Stomach smooth muscle (tissue), 2 donors: ENCODE results near the gene SOSTDC1.

Experiments used
- H3K27ac ChIP-seq: one replicate; pipeline ENCODE4 v1.7.0; 2013; ENCODE audit warnings: mild to moderate bottlenecking, low read length, inconsistent platforms
- H3K27me3 ChIP-seq, 2 donors: one replicate each; pipeline ENCODE4 v1.7.0; 2013; ENCODE audit warnings: low read length in 2 of 2; ENCODE audit not compliant: insufficient read depth in 2 of 2, control insufficient read depth in 1 of 2
- H3K36me3 ChIP-seq, 2 donors: one replicate each; pipeline ENCODE4 v1.7.0; 2013; ENCODE audit warnings: low read length in 2 of 2; ENCODE audit not compliant: control insufficient read depth in 2 of 2, insufficient read depth in 2 of 2
- H3K4me1 ChIP-seq: one replicate; pipeline ENCODE4 v1.7.0; 2013; ENCODE audit warnings: low read length; ENCODE audit not compliant: control insufficient read depth, insufficient read depth
- H3K4me3 ChIP-seq, 2 donors: one replicate each; pipeline ENCODE4 v1.7.0; 2013; ENCODE audit warnings: low read length in 2 of 2
- H3K9ac ChIP-seq, 2 donors: one replicate each; pipeline ENCODE4 v1.7.0; 2013; ENCODE audit warnings: low read length in 2 of 2, mild to moderate bottlenecking in 1 of 2
- H3K9me3 ChIP-seq, 2 donors: one replicate each; pipeline ENCODE4 v1.7.0; 2013; ENCODE audit warnings: low read length in 2 of 2; ENCODE audit not compliant: control insufficient read depth in 2 of 2
- donor health status: healthy.
- donor health status: Pancreatic carcinoma.

SOSTDC1 gene

DNA sequence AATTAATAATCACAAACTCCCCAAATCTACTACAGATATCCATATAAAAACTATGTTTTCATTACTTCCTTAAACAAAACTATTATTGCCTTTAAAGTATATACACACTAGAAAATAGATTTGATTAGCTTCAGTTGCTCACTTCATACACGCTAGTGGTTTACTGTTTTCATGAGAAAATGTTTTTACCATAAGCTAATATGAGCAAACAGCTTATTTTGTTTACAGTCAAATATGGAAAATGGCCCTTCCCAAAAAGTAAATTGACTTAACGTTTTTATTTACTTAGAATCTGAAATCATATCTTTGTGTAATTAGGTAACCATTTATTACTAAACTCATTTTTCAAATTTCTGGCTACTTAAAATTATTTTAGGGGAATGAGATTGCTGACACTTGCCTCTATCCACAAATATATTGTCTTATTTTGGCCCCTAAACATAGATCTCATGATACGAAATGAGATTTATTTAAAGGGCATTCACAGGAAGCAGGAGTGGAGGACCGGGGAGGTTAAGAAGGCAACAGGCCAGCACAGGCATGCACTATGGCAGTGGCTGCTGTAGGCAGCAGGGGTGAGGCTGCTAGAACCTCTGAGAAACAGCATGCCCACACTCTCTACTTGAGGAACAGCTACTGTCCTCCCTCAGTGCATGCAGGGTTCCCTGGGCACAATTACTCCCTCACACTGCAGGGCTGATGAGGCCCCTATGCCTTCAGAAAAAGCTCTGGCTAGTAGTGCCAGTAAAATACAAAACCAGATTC lies 29.6 kb upstream of the SOSTDC1 start:
- no peaks in the 10 kb centered on the region for H3K36me3 ChIP-seq
- H3K9me3 ChIP-seq = no peaks in the 10 kb centered on the region
- H3K4me3 ChIP-seq = no peak overlapping the region
- H3K4me1 ChIP-seq = no peaks in the 10 kb centered on the region
- H3K27me3 ChIP-seq = no peaks in the 10 kb centered on the region
- H3K9ac ChIP-seq = no peak overlapping the region
- H3K27ac ChIP-seq = no peak overlapping the region

DNA sequence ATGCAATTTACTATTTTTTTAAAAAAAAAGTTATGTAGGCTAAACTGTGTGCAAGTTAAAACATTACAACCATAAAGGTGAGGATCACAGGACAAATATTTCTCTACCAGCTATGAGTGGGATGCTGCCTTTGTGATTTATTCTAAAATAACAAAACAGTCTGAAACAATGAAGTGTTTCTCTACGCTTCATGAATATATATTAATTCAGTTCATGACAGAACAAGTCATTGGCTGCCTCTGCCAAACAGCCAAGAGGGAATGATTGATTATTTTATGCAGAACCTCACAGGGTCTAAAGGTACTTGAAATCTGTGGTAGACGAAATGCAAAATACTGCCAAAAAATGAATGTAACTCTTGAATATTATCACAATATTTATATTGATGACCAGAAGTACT lies 29.0 kb upstream of the SOSTDC1 start:
- no peaks in the 10 kb centered on the region for H3K27me3 ChIP-seq
- no peak overlapping the region for H3K27ac ChIP-seq
- H3K9me3 ChIP-seq = no peaks in the 10 kb centered on the region
- H3K4me3 ChIP-seq = no peak overlapping the region
- H3K9ac ChIP-seq = no peak overlapping the region
- H3K4me1 ChIP-seq = no peaks in the 10 kb centered on the region
- no peaks in the 10 kb centered on the region for H3K36me3 ChIP-seq

DNA sequence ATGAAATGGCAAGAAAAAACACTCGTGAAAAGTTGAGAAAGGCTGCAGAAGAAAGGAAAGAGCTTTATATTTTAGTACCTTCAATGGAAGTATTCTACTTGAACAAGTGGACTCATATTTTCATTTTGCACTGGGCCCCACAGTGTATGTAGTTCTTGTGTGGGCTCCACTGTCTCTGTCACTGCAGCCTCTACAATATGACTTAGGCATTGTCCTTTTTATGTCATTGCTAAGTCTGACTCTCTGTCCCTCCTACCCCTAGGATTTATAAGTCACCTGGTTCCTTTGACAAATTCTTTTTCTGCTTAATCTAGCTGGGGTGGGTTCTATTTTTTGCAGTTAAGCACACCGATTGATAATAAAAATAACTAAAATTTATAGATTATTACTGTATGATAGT lies 27.7 kb upstream of the SOSTDC1 start:
- no peak overlapping the region for H3K9ac ChIP-seq
- no peak overlapping the region for H3K4me3 ChIP-seq
- H3K9me3 ChIP-seq = no peaks in the 10 kb centered on the region
- no peak overlapping the region for H3K27ac ChIP-seq
- no peaks in the 10 kb centered on the region for H3K27me3 ChIP-seq
- H3K36me3 ChIP-seq = no peaks in the 10 kb centered on the region
- H3K4me1 ChIP-seq = no peaks in the 10 kb centered on the region

DNA sequence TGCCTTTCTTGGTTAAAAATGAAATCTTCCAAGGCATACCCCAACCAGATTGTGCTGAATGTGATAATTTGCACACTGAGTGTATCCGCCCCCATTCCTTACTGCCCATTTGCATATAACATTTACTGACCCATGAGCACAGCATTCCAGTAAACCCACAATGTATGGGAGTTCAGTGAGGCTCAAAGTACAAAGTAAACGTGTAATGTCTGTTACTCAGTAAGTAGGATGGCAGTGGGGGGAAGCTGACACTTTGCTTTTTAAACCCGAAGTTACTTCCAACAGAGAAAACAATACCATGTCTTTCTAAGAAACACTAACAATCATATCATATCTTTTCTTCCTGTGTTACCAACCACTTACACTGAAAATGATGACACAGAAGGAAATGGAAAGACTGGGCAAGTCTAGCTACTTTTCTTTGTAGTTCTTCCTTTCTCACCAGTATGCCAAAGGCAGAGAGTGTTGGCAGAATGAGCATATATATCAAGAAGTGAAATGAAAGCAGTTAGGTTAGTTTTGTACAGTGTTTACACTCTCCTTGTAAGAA lies 27.1 kb upstream of the SOSTDC1 start:
- Histone ChIP-seq H3K27ac (no peak overlapping the region), H3K27me3 (no peaks in the 10 kb centered on the region), H3K9me3 (no peaks in the 10 kb centered on the region), H3K4me3 (no peak overlapping the region), H3K36me3 (no peaks in the 10 kb centered on the region), H3K4me1 (no peaks in the 10 kb centered on the region), H3K9ac (no peak overlapping the region)

DNA sequence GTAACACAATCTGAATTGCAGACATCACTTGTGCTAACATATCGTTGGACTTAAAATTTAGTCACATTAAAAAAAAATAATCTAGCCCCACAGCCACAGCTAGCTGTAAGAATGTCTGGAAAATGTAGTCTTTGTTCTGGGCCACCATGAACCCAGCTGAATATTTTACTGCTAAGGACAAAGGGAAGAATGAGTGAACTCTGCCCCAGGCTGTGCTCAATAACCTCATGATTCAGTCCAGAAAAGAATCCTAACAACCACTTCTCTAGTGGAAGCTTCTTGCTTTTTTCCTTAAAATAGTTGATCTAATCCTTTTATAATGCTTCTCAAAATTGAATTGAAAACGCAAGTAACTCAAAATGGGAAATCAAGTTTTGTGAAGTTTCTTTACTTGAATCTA lies 25.6 kb upstream of the SOSTDC1 start:
- Histone ChIP-seq H3K36me3 (no peaks in the 10 kb centered on the region), H3K9me3 (no peaks in the 10 kb centered on the region), H3K9ac (no peak overlapping the region), H3K4me3 (no peak overlapping the region), H3K4me1 (no peaks in the 10 kb centered on the region), H3K27me3 (no peaks in the 10 kb centered on the region), H3K27ac (no peak overlapping the region)

DNA sequence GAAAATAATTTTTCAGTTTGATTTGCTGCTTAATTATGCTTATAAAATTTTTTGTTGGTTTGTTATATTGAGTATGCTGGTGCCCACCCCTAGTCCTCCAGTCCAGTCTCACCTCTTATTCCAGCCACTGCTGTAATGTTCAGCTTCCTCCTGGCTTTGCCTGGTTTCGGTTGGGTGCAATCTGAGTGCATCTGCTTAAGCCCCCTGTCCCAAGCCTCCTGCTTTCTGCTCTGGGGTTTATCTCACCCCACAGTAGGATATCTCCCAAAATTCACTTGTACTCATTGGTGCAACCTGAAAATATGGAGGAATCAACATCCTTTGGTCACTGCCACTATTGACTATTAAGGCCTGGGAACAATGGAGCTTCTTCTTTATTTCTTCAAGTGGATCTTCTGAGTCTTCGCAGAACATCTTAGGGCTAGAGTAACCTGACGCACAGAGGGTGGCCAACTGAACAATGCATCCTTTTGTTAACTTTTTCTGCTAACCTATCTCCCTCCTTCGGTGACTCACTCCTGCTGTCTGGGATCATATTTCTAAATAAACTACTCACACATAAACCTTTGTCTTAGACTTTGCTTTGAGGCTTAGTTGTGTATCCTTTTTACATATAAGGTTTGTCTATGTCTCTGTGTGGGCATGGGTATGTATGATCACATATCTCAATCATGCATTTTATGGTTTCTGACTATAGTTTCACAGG lies 19.1 kb upstream of the SOSTDC1 start:
- Histone ChIP-seq H3K4me1 (no peaks in the 10 kb centered on the region), H3K27ac (no peak overlapping the region), H3K36me3 (no peaks in the 10 kb centered on the region), H3K4me3 (no peak overlapping the region), H3K9me3 (no peaks in the 10 kb centered on the region), H3K27me3 (no peaks in the 10 kb centered on the region), H3K9ac (no peak overlapping the region)

DNA sequence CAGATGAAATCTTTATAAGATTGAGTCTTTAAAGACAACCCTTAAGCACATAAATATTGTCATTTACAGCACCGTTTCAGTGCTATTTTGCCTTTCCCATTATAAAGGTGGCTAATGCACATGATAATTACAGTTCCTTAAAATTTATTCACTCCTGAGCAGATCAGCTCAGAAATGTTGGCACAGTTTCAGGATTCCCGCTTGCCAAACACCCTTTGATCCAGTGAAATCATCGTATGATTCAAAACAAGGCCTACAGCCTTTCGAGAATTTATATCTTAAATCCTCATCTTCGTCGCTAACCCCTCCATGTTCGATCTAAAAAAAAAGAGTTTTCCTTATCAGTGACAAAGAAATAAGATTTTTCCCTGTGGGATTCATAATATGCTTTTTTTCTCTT lies 14.1 kb upstream of the SOSTDC1 start:
- no peaks in the 10 kb centered on the region for H3K9me3 ChIP-seq
- H3K27me3 ChIP-seq = no peaks in the 10 kb centered on the region
- H3K36me3 ChIP-seq = no peaks in the 10 kb centered on the region
- H3K4me1 ChIP-seq = no peaks in the 10 kb centered on the region
- H3K4me3 ChIP-seq = no peak overlapping the region
- no peak overlapping the region for H3K27ac ChIP-seq
- no peak overlapping the region for H3K9ac ChIP-seq

DNA sequence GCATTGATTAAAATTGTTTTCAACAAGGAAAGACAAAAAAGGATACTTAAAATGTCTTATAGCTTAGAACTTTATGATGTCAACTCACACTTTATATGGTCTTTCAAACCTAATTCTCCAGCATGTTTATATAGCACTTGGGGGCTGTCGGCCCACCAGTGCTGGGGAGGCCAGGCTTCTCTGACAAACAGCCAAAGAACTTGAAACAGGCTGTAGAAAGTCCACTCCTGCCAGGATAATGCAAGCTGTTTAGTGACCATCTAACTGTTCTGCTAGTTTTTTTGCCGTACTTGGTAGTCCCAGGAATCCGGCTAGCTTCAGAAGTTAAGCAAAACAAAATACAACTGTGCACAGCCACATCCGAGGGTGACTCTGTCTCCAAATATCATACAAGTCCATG lies 13.6 kb upstream of the SOSTDC1 start:
- H3K36me3 ChIP-seq = no peaks in the 10 kb centered on the region
- no peaks in the 10 kb centered on the region for H3K4me1 ChIP-seq
- H3K27ac ChIP-seq = no peak overlapping the region
- H3K27me3 ChIP-seq = no peaks in the 10 kb centered on the region
- H3K4me3 ChIP-seq = no peak overlapping the region
- no peaks in the 10 kb centered on the region for H3K9me3 ChIP-seq
- H3K9ac ChIP-seq = no peak overlapping the region

DNA sequence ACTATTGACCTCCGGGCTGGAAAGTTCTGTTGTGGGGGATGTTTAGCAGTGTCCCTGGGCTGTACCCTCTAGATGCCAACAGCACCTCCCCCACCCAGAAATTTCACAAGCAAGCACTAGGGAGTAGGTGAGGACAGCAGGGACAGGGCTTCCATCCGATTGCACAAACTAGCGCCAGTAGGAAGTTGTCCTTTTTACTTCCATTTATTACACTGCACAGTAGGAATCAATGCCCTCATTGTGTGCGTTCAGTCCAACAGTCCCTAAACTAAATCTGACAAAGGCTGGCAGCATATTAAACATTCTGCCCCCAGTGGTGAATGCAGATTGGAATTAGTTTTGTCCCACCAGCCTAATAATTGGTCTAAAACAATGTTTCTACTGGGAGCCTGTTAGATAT lies 6.4 kb upstream of the SOSTDC1 start:
- Histone ChIP-seq H3K9ac (no peak overlapping the region), H3K4me3 (no peak overlapping the region)

DNA sequence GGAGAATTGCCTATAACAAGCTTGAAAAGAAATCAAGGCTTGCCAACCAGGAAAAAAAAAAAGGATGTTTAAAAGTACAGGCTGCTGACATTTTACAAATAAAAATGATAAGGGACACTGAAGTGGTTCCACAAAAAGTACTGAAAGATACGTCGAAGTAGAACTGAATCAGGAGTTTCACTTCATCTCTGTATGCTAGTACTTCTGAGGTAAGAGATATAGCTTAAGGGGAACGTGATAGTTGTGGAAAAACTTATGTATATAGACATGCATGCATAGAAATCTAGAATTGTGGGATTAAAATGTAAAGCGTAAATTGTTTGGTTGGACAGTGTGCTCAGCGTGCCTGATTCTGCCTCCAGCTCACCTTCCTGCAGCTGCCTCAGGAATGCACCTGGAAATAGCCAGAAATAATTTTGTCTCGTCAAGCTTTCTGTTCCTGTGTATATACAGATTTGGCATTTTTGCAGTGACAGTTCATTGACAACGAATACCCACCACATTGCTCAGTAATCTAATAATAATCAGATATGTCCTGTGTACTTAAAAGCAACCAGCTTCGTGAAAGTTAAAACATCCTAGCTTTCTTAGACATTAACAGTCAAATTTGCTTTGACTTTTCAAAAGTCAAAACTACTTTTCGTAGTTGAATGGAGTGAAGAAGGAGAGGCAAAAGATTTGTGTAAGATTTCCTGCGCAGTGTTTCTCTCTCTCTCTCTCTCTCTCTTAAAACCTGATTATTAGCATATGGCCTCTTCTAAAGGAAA lies 1.4 kb downstream of the SOSTDC1 start:
- H3K4me1 ChIP-seq = no peaks in the 10 kb centered on the region
- peak overlapping the region; percentile 56 to 60 for H3K4me3 ChIP-seq
- no peaks in the 10 kb centered on the region for H3K9me3 ChIP-seq
- H3K27ac ChIP-seq = no peak overlapping the region
- no peaks in the 10 kb centered on the region for H3K27me3 ChIP-seq
- H3K36me3 ChIP-seq = peaks cover 0 to 3% of the 10 kb centered on the region in 2 donors
- H3K9ac ChIP-seq = no peak overlapping the region

More for the DNA sequence above, 6.4 kb upstream of the SOSTDC1 start:
- no peaks in the 10 kb centered on the region for H3K27me3 ChIP-seq
- H3K27ac ChIP-seq = no peak overlapping the region
- no peaks in the 10 kb centered on the region for H3K9me3 ChIP-seq
- H3K4me1 ChIP-seq = no peaks in the 10 kb centered on the region
- H3K36me3 ChIP-seq = no peaks in the 10 kb centered on the region
